Activated CD4-positive, CD25-positive, alpha-beta regulatory T cell treated with anti-CD3 and anti-CD28 coated beads, Interleukin-2, amount 50 U/mL, for 72 hours (primary cell): ENCODE results near the gene PLEKHA8.
"Not testable (repeated sequence)": the region's sequence is repeated elsewhere in the genome, so short reads cannot be mapped to it uniquely, and the experiment has no call there.

ENCODE experiments used
- DNase-seq: peaks from one replicate; pipeline ENCODE4 v3.0.0; 2021

The PLEKHA8 gene

DNA sequence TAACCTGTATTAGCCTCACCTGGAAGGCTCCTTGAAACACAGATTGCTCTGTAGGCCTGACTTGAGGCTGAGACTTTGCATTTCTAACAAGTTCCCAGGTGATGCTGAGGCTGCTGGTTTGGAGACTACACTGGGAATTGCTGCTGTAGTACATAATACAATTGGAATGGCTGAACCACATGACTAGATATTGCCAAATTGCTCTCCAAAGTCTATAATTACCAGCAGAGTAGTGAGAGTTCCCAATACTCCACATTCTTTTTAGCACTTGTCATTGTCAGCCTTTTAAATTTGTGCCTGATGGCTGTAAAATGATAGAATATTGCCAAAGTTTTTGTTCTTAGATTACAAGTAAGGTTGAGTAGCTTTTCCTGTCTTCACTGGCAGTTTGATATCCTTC lies 39.9 kb downstream of the PLEKHA8 start:
- DNase-seq, result no peak

DNA sequence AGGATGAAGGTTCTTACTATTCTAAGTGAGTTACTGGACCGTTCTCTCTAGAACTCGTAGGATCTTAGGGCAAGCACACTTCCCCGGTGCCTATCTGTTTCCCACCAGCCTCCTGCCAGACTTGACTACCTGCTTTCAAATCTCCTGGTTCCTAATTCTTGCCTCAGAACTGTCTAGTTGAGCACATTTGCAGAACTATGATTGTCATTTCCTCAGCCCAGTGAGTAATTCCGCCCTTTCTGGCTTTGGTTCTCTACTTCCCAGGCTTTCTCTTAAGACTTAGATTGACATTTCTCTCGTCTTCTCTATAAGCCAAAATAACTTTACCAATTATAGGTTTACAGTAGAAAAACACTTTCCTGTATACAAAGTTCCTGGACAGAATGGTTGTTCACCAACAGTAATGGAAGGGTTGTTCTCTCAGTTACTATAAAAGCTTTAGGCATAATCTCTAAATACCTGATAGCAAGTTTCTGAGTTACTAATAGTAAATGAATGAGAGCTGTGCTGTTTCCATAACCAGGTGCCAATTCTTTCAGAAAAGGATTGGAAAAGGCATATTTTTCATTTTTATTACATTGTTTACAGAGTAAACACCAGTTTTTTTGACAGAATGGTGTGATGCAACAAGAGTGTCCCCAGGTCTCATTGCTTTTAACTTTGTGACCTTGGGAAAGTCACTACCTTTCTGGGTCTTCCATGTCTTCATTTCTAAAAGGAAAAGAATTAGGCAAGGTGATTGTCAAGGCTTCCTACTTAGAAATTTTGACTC lies 41.1 kb downstream of the PLEKHA8 start:
- DNase-seq, result no peak

DNA sequence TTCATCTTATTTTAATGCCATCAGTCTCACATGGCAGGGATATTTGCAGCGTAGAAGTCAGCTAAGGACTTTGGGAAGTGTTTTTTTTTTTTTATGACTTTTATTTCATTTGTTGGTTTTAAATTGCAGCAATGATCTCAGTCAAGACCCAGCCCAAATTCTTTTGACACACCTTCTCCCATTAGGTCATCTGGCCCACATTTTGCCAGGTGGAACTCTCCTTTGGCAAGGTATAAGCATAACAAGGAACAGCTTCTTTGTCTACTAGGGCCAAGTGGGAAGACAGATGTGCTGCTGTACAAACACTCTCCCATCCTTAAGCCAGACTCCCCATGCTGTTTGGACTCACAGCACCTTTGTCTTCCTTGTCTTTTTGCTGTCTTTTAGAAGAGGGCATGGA lies 41.8 kb downstream of the PLEKHA8 start:
- DNase-seq, result no peak

DNA sequence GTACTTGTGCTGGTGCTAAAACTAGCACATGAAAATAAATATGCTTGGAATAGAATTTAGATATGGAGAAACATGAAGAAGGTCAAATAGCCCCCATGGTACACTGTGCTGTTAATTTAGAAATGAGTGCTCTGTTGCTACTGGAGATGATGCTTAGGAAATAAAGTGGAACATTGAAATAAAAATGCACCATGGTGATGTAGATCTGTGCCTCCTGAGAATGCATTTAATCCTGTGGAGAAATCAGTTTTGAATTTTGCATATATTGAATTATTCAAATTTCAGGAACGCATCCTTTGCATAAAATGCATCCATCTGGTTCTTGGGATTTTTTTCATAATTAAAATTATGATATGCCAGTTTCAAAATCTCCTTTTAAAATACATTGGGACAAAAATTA lies 44.5 kb downstream of the PLEKHA8 start:
- DNase-seq, result no peak

DNA sequence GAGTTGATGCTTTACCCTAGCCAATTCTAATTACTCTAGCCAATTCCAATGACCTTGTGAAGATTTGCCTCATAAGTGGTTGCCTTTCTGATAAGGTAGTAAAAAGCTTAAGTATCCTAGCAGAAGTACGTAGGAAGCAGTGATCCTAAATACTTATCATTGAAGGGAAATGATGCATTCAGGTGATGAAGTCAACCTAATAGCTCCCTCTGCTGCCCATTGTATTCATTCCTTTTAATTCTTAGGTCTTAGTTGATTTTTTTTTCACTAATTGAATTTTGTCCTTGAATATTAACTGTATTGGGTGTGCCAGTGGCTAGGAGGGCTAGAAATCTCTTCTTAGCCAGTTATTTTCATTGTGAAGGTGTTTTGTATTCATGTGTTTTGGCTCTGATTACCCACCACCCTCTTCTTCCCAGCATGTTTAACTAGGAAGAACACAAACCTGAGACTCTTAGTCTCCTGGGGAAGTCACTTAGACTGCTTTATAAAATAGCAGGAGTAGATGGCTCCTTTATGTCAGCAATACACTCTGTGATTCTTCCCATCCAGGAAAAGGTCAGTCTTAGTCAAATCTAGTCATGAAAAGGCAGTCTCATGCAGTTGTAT lies 46.3 kb downstream of the PLEKHA8 start:
- DNase-seq, result no peak

DNA sequence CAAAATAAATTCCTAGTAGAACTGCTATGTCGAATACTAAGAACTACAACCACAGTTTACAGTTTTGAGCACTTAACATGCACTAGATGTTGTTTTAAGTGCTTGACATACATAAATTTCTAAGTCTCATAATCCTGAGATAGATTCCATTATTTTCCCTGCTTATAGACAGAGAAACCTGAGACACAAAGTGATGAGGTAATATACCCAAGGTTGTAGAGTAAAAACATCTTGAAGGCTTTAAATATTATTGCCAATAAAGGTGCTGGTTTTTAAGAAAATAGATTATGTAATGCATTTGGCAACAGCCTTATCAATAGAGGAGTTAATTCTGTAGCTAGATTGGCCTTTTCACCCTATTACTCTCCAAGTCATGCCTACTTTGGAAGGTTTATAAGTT lies 48.2 kb downstream of the PLEKHA8 start:
- DNase-seq, result no peak

DNA sequence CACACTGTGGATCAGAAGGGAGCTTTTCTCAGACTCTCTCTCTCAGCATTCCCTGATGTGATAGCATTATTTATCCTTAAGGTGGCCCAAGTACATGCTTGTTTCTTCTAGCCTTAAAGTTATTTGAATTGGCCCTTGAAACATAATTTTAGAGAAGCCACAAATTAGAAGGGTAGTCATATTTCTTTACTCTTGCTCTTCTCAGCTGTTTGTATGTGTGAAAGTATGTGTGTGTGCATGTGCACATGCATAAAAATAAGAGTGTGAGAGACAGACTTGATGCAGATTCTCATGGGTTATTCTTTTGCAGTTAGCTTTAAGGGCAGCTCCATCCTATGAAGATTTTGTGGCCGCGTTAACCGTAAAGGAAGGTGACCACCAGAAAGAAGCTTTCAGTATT lies 50.1 kb downstream of the PLEKHA8 start:
- no peak for DNase-seq

DNA sequence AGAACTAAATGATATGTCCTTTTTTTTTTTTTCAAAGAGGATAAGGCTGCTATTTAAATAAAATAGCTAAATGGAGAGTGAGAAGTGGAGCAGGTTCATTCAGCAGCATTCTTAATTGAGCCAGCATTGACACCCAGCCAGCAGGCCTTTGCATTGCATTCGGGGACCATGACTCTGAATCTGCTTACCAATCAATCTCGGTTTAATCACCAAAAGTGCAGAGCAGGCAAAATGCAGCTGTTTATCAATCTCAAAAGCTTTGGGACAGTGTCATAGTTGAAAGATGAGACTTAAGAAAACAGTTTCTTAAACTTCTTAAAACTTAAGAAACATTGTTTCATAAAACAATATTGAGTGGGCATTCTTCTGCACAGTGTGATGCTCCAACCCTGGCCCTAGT lies 51.7 kb downstream of the PLEKHA8 start:
- DNase-seq, result no peak

DNA sequence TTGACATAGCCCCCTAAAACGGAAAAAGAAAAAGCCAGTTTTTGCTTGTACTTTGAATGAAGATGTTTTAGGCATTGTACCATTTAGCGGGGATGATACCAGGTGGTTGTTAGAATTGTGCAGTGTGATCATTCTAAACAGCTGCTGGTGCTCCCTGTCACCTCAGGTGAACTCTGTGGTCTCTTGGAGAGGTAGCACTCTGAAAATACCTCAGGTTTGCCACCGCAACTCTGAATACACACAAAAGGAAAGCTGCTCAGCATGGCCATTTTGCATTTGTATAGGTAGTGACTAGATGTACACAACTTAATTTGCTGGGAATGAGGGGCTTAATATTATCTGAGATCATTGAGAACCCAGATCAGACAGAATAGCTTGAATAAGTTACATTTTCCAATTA lies 52.6 kb downstream of the PLEKHA8 start:
- no peak for DNase-seq

DNA sequence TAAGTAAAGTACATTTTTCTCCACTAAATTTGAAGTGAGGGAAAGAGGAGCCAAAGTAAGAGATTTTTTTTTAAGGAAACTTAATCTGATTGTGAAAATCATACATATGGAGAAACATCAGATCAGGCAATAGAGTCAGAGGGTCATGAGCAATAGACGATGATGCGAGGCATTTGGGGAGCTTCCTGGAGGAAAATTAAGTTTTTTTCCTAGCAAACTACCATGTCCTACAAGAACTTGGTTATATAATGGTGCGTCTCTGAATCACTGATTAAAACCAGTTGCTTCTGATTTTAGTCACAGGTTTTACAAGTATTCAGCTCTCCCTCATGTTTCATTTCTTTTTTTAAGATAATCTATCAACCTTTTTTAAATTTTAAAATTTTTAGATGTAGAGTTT lies 54.5 kb downstream of the PLEKHA8 start:
- DNase-seq, result no peak

DNA sequence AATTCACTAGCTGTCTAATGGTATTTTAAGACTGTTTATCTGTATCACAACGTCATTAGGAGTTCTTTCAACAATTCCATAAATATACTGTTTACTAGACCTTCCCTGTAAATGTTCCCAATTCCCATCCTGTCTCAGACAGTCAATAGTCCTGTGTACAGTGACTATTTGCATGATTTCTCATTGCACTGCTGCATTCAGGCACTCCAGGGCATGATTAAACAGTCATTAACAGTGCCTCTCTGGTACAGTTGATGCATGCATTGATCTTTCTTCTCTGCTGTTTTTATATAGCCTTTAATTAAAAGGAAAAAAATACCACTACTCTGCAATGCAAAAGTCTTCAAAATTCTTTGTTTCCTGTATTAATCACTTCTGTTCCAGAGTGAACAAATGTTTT lies 55.1 kb downstream of the PLEKHA8 start:
- DNase-seq, result no peak

DNA sequence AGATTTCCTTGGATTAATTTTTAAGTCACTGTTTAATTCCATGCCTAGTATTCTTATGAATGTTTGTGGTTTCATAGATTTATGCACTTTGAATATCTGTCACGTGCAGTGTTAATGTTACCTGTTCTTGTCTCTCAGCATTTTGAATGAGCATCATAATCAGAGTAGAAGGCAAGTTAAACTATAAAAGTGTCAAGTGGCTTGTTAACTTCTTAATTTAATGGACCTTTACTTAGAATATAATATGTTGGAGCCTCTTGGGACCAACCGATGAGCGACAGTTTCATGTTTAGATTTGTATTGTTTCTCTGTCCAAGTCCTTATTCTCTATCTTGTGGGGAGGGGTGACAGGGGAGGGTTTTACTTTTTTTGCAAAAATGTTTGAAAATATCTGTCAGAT lies 56.0 kb downstream of the PLEKHA8 start:
- no peak for DNase-seq

DNA sequence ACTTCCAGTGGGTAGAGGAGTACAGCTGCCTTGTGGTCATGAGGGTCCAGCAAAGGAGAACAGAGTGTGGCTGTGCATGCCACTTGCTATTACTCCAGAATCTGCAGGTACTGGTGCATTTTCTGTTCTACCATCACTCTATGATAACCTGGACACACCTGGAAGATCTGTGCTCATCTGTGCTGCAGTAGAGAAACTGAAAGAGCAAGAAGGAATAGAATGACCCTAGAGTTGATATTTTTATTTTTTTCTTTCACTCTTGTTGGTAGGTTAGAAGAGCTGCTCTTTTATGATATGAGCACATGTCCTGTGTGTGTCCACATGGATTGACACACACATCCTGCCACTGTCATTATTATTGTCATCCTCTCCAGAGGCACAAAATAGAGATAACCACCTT lies 58.3 kb downstream of the PLEKHA8 start:
- DNase-seq, result no peak

DNA sequence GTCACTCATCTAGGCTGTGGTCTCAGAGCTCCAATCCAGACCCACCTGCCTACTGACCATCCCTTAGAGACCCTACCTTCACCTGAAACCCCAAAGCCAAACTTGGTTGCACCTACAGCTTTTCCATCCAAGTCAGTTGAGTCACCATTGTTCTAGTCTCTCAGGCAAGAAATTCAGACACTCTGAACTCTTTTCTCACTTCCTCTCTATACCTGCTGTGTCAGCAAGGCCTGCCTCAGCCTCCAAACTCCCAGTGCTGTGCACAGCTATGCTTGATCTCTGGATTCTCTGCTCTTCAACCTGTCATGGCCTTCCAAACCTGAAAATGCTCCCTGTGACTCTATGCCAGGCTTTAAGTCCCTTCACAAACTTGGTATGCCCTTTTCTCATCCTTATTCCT lies 59.2 kb downstream of the PLEKHA8 start:
- no peak for DNase-seq

DNA sequence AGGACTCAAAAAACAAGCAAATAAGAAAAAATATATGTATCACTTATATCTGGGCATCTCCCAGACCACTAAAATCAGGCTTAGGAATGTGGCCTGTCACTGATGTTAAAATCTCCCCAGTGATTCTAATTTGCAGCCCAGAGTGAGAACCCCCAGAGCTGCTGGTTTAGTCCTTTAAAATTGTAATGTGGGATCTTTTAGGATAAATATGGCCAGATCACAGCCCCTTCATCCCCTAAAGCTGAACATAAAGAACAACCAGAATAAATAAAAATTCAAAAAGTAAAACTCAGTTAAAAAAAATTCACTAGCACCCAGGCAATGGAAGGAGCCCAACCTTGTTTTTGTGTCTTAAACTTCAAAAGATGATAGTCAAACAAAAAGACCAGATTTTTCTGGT lies 60.1 kb downstream of the PLEKHA8 start:
- no peak for DNase-seq

DNA sequence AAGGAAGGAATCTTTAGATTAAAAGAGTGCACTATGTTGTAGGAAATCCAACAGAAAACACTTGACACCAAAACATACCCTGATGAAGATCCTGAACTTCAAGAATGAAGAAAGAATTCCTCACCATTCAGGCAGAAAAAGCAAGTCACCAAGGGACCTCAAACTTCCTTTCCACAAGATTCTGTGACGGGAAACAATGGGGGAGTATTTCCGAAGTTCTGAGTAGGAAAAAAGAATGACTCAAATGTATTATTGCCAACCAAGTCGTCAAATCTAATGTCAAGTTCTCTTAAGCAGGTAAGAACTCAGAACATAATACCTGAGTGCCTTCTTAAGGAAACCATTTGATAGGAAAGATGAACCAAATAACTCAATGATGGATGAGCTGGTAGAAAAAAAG lies 61.9 kb downstream of the PLEKHA8 start:
- no peak for DNase-seq

DNA sequence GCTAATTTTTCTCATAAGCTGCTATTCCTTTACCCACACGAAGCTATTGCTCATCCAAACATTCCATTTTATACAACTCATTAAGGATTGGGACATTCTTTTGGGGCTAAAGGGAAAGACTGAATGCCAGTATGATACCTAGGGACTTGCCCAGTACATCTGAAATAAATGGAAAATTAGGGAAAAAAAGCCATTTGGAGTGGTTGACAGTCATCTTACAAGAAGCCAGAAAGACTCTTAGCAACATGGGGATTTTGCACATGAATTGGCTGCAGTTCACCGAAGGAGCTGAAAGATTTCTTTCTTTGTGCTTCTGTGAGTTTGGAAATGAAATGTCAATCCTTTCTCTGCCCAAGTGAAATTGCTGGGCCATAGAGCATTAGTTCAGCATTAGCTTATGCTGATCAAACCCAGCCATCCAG lies 63.3 kb downstream of the PLEKHA8 start:
- DNase-seq, result no peak

DNA sequence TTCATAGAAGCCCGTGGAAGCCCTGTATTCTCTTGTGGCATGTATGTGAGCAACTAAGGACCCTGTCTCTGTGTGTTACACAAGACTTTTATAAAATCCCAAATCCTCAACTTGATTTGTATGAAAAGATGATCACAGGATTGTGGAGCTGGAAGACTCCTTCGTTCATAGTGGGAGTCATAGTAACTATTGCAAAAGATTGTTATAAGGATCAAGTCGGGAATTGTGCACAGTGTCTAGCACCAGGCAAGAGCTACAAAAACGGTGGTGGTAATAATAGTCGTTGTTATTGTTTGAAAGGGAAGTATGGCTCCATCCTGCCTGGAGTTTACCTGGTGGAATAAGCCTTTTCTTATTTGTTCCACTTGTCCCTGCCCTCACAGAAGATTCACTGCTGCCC lies 63.8 kb downstream of the PLEKHA8 start:
- no peak for DNase-seq

DNA sequence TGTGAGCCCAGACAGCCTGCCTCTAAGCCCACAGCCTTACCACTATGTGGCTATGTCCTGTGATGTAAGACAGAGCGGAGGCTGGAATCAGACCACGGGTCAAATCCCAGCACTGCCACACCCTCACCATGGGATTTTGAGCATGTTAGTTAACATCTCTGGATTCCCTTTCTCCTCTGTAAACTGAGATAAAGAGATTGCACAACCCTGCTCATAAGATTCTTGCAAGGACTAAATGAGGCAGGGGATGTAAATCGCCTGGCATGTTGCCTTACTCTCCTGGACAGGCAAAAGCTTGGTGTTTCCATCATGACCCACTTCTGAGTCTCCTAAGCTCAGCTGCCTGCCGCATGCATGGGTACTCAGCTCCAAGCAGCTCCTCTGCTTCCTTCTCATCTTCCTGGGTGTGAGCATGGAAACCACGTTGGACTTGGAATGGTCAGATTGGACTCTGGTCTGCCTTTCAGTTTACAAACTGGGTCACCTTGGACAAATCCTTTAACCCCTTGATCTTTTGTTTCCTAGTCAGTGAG lies 65.3 kb downstream of the PLEKHA8 start:
- DNase-seq, result no peak

DNA sequence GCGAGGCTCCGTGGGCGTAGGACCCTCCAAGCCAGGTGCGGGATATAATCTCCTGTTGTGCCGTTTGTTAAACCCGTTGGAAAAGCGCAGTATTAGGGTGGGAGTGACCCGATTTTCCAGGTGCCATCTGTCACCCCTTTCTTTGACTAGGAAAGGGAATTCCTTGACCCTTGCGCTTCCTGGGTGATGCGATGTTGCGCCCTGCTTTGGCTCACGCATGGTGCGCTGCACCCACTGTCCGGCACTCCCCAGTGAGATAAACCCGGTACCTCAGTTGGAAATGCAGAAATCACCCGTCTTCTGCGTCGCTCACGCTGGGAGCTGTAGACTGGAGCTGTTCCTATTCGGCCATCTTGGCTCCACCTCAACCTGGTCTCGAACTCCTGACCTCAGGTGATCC lies 70.4 kb downstream of the PLEKHA8 start:
- not testable (repeated sequence) for DNase-seq

DNA sequence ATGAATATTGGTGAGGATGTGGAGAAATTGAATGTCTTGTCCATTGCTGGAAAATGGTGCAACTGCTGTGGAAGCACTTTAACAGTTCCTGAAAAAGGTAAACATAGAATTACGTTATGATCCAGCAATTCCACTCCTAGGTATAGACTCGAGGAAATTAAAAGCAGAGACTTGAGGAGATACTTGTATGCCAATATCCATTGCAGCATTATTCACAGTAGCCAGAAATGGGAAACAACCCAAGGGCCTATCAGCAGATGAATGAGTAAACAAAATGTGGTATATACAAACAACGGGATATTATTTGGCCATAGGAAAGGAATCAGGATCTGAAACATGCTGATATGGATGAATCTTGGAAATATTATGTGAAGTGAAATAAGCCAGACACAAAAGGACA lies 74.1 kb downstream of the PLEKHA8 start:
- DNase-seq, result no peak

DNA sequence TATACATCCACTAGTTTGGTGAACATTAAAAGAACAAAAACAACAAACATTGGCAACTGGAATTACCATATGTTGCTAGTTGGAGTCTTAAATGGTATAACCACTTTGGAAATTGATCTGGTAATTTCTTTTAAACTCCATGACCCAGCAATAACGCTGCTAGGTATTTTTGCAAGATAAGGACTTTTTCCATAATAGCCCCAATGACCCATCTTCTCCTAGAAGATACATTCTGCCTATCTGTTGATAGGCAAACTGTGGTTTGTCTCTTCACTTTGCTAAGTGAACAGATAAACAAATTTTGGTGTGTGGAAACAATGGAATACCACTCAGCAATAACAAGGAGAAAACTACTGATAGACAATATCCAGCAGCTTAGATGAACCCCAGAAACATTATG lies 75.9 kb downstream of the PLEKHA8 start:
- DNase-seq, result no peak

DNA sequence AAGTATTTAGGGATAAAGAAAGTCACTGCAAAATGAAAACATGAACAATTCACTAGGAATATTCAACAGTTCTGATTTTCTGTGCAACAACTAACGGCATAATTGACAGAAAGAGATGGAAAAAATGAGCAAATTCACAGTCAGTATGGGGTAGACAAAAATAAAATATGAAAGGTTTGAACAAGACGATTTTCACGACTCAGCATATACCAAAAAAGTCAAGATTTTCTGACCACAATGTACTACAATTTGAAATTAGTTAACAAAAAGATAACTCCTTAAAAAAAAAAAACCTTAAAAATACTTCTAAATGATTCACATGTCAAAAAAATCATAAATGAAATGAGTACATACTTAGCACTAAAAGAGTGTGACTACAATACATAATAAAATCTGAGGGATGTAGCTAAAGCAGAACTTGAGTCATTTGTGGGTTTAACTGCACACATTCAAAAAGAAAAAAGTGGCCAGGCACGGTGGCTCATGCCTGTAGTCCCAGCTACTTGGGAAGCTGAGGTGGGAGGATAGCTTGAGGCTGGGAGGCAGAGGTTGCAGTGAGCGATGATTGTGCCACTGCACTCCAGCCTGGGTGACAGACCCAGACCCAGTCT lies 84.0 kb downstream of the PLEKHA8 start:
- DNase-seq, result no peak

DNA sequence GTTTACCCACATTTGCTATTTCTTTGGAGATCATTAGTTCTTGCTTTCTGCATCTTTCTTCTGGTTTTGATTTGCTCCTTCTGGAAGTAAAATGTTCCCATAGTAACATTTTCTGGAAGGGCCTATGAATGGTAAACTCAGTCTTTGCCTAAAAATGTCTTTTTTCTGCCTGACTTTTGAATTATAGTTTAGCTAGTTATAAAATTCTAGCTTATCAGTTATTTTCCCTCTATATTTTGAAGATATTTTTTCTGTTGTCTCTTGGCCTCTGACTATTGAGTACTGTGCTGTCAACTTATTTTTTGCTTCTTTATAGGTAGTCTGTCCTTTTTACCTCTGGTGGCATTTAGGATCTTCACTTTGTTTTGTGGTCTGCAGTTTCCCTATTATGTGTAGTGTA lies 84.9 kb downstream of the PLEKHA8 start:
- DNase-seq, result no peak
